ENCODE measurements around the gene KASH5.

The KASH5 gene

GRCh38 chr19:49396738-49397505 lies 8.9 kb downstream of the KASH5 start:
- DNase-seq = no peak

GRCh38 chr19:49398001-49398615 lies 10.1 kb downstream of the KASH5 start:
- no peak for DNase-seq

- DNase-seq = no peak
Observed at GRCh38 chr19:49398931-49399330, 10.9 kb downstream of the KASH5 start.

GRCh38 chr19:49400029-49400428 lies 12.0 kb downstream of the KASH5 start:
- DNase-seq = no peak

GRCh38 chr19:49403404-49404187 lies 15.5 kb downstream of the KASH5 start:
- DNase-seq = no peak

- no peak for DNase-seq
Observed at GRCh38 chr19:49407079-49407478, 19.0 kb downstream of the KASH5 start.

GRCh38 chr19:49407482-49408015 lies 19.5 kb downstream of the KASH5 start:
- DNase-seq = no peak

GRCh38 chr19:49408816-49409440 lies 20.9 kb downstream of the KASH5 start:
- no peak for DNase-seq

GRCh38 chr19:49409441-49410029 lies 21.5 kb downstream of the KASH5 start:
- no peak for DNase-seq

- no peak for DNase-seq
Observed at GRCh38 chr19:49411681-49412326, 23.8 kb downstream of the KASH5 start.

GRCh38 chr19:49413348-49413747 lies 25.3 kb downstream of the KASH5 start:
- DNase-seq = no peak

- no peak for DNase-seq
Observed at GRCh38 chr19:49414256-49414655, 26.2 kb downstream of the KASH5 start.

GRCh38 chr19:49415102-49415809 lies 27.2 kb downstream of the KASH5 start:
- no peak for DNase-seq

- no peak for DNase-seq
Observed at GRCh38 chr19:49415810-49416200, 27.8 kb downstream of the KASH5 start.

- DNase-seq = no peak
Observed at GRCh38 chr19:49417088-49417487, 29.0 kb downstream of the KASH5 start.

- DNase-seq = no peak
Observed at GRCh38 chr19:49418511-49418910, 30.5 kb downstream of the KASH5 start.

- DNase-seq = no peak
Observed at GRCh38 chr19:49419173-49419572, 31.1 kb downstream of the KASH5 start.

- no peak for DNase-seq
Observed at GRCh38 chr19:49420227-49420626, 32.2 kb downstream of the KASH5 start.

- DNase-seq = no peak
Observed at GRCh38 chr19:49421039-49421877, 33.2 kb downstream of the KASH5 start.

- DNase-seq = no peak
Observed at GRCh38 chr19:49421878-49422202, 33.8 kb downstream of the KASH5 start.

All from T-helper 9 cell (primary cell).